GM21717 (cell line): ENCODE results near the gene GDF9.

ENCODE experiments used
- ATAC-seq: cut with Tn5 transposase; IDR thresholded peaks from one replicate; pipeline ENCODE4 v1.9.1; 2021; ENCODE audit warnings: mild to moderate bottlenecking, moderate library complexity; ENCODE audit not compliant: unreplicated experiment

Gene GDF9

GRCh38 chr5:132822650-132823480 is 43.4 kb downstream of the GDF9 start:
- no peak for ATAC-seq

- ATAC-seq = no peak
These were observed 44.5 kb downstream of the GDF9 start for GRCh38 chr5:132821791-132822190.

GRCh38 chr5:132821350-132821749 is 44.9 kb downstream of the GDF9 start:
- no peak for ATAC-seq

- ATAC-seq = no peak
These were observed 46.0 kb downstream of the GDF9 start for GRCh38 chr5:132820162-132820754.

GRCh38 chr5:132819468-132819867 is 46.8 kb downstream of the GDF9 start:
- ATAC-seq = no peak

GRCh38 chr5:132817011-132817410 is 49.3 kb downstream of the GDF9 start:
- no peak for ATAC-seq

GRCh38 chr5:132816554-132816953 is 49.7 kb downstream of the GDF9 start:
- ATAC-seq = no peak

- ATAC-seq = no peak
These were observed 50.2 kb downstream of the GDF9 start for GRCh38 chr5:132816083-132816482.

- ATAC-seq = no peak
These were observed 50.8 kb downstream of the GDF9 start for GRCh38 chr5:132815454-132815853.

- ATAC-seq = no peak
These were observed 51.6 kb downstream of the GDF9 start for GRCh38 chr5:132814503-132815294.

- no peak for ATAC-seq
These were observed 52.4 kb downstream of the GDF9 start for GRCh38 chr5:132813599-132814502.

- no peak for ATAC-seq
These were observed 53.3 kb downstream of the GDF9 start, which contains the start of gene SOWAHA for GRCh38 chr5:132812781-132813598. Gene SOWAHA, plus strand, starts transcription at chr5:132813302. Its CDS starts 320 bp downstream, at chr5:132813622.

GRCh38 chr5:132812123-132812765 is 54.0 kb downstream of the GDF9 start:
- ATAC-seq = no peak
